A549 (cell line): ENCODE results near the gene CLEC1A. TPM values are rescaled to one million over a fixed set of nuclear protein-coding genes. Genes with fewer than 3 reads are reported as not detected.

Source experiments
- ATAC-seq, 2 experiments: fragments of 200-7000 bp in 1 of 2; fragments of >200 bp in 1 of 2; cut with Nextera tagmentation in 1 of 2; cut with Tn5 transposase in 1 of 2; 3 replicates each; pipeline versions ENCODE4 v1.8.0 to v1.9.1; 2018 to 2020; ENCODE audit warnings: mild to moderate bottlenecking in 1 of 2, moderate library complexity in 1 of 2
- CTCF ChIA-PET: fragments of 300-600 bp; sonication (Branson Sonifier 250); formaldehyde crosslinking; extraction: SDS; loops from one replicate; lab custom pipeline; 2021; ENCODE audit warnings: antibody characterized with exemption, inconsistent platforms; lab: Yijun Ruan, JAX
- POLR2A ChIA-PET: fragments of 350-600 bp; formaldehyde crosslinking; extraction: SDS; loops from one replicate; lab custom pipeline; 2021; ENCODE audit warnings: antibody characterized with exemption, inconsistent platforms; lab: Yijun Ruan, JAX
- DNase-seq, 2 experiments: peaks; one replicate each; pipeline versions ENCODE4 v3.0.0 to v3.0.0-alpha.2; 2011 to 2016; ENCODE audit warnings: low read depth in 1 of 2, low spot score in 1 of 2
- FAIRE-seq: peaks from 2 replicates; lab custom pipeline; 2011; peaks lifted over from hg19 to GRCh38; lab: Jason Lieb, UNC
- H3K27ac ChIP-seq, 2 experiments: fragments of >200 bp; sonication (Bioruptor Twin); formaldehyde crosslinking; 3 replicates each; pipeline ENCODE4 v1.5.1; 2016 to 2017
- H3K4me1 ChIP-seq: fragments of >200 bp; sonication (Bioruptor Twin); formaldehyde crosslinking; 3 replicates; pipeline ENCODE4 v1.6.1; 2016
- H3K4me2 ChIP-seq: fragments of >200 bp; sonication (Bioruptor Twin); formaldehyde crosslinking; 3 replicates; pipeline ENCODE4 v1.6.1; 2016
- H3K4me3 ChIP-seq: fragments of >200 bp; sonication (Bioruptor Twin); formaldehyde crosslinking; 3 replicates; pipeline ENCODE4 v1.5.1; 2016
- H3K9me3 ChIP-seq: fragments of >200 bp; sonication (Bioruptor Twin); formaldehyde crosslinking; 3 replicates; pipeline ENCODE4 v1.6.1; 2016
- EHF ChIP-seq: fragments of 250-450 bp; sonication (Bioruptor Pico); IDR thresholded peaks from 2 replicates; pipeline ENCODE4 v1.5.0; 2020; ENCODE audit warnings: mild to moderate bottlenecking
- EHMT2 ChIP-seq: fragments of 200-600 bp; sonication (generic); IDR thresholded peaks from 2 replicates; pipeline ENCODE4 v1.6.1; 2016; ENCODE audit warnings: antibody characterized with exemption, low read depth, mild to moderate bottlenecking, moderate library complexity
- EP300 ChIP-seq, 2 experiments: fragments of >200 bp; sonication (Bioruptor Twin); formaldehyde crosslinking; IDR thresholded peaks; 2 replicates in 1 of 2; 3 replicates in 1 of 2; pipeline ENCODE4 v1.6.1; 2016 to 2017
- FOXS1 ChIP-seq: fragments of 250-450 bp; sonication (Bioruptor Pico); IDR thresholded peaks from 2 replicates; pipeline ENCODE4 v1.5.0; 2020; ENCODE audit warnings: mild to moderate bottlenecking, moderate library complexity
- HDAC2 ChIP-seq: fragments of 200-600 bp; sonication (generic); IDR thresholded peaks from 2 replicates; pipeline ENCODE4 v1.6.1; 2016
- HOXB13 ChIP-seq: fragments of 250-450 bp; sonication (Bioruptor Pico); IDR thresholded peaks from 2 replicates; pipeline ENCODE4 v1.5.0; 2020; ENCODE audit warnings: low read depth, mild to moderate bottlenecking, moderate library complexity
- HOXB5 ChIP-seq: fragments of 250-450 bp; sonication (Bioruptor Pico); IDR thresholded peaks from 2 replicates; pipeline ENCODE4 v1.5.0; 2020; ENCODE audit warnings: mild to moderate bottlenecking, moderate library complexity
- JUNB ChIP-seq: fragments of >200 bp; sonication (Bioruptor Twin); formaldehyde crosslinking; IDR thresholded peaks from 2 replicates; pipeline ENCODE4 v1.6.1; 2016
- KDM5A ChIP-seq: fragments of 200-600 bp; sonication (generic); IDR thresholded peaks from 2 replicates; pipeline ENCODE4 v1.6.1; 2016; ENCODE audit warnings: antibody characterized with exemption, mild to moderate bottlenecking
- MAZ ChIP-seq: fragments of 150-350 bp; IDR thresholded peaks from 2 replicates; pipeline ENCODE4 v1.6.1; 2014; ENCODE audit warnings: antibody characterized with exemption, low read depth, low read length, borderline replicate concordance
- POLR2AphosphoS2 ChIP-seq: conservative IDR thresholded peaks from 2 replicates; pipeline ENCODE4 v1.6.1; 2012; ENCODE audit warnings: low read length, improper control_type of control experiment, inconsistent platforms
- RAD21 ChIP-seq, 2 experiments: fragments of >200 bp in 1 of 2; sonication (Bioruptor Twin) in 1 of 2; formaldehyde crosslinking in 1 of 2; IDR thresholded peaks in 1 of 2; conservative IDR thresholded peaks in 1 of 2; 2 replicates in 1 of 2; 3 replicates in 1 of 2; pipeline ENCODE4 v1.6.1; 2012 to 2018; ENCODE audit warnings: inconsistent platforms in 1 of 2
- RARB ChIP-seq: fragments of 250-450 bp; sonication (Bioruptor Pico); IDR thresholded peaks from 2 replicates; pipeline ENCODE4 v1.8.0; 2021; ENCODE audit warnings: mild to moderate bottlenecking, moderate library complexity
- SMC3 ChIP-seq: fragments of >200 bp; sonication (Bioruptor Twin); formaldehyde crosslinking; IDR thresholded peaks from 3 replicates; pipeline ENCODE4 v1.6.1; 2018; ENCODE audit warnings: inconsistent platforms
- TFCP2L1 ChIP-seq: fragments of 250-450 bp; sonication (Bioruptor Pico); IDR thresholded peaks from 2 replicates; pipeline ENCODE4 v1.5.0; 2021; ENCODE audit warnings: mild to moderate bottlenecking
- ZC3H11A ChIP-seq: fragments of 450-650 bp; IDR thresholded peaks from 2 replicates; pipeline ENCODE4 v1.6.1; 2014; ENCODE audit warnings: antibody characterized with exemption, mild to moderate bottlenecking
- WGBS: methylation state at CpG from one replicate; pipeline ENCODE4 v1.1.6; 2017; ENCODE audit errors: missing lambda C conversion rate; 5-methylcytosine and 5-hydroxymethylcytosine counted together
- polyA plus RNA-seq, 4 experiments: library from polyadenylated mRNA; depleted of rRNA in 3 of 4; stranded (reverse); fragments of >200 nt; fragmentation: RNase III in 1 of 4; extraction: RNeasy Plus Mini Kit Qiagen cat#74134 plus additional on column Dnase treatment in 1 of 4; gene quantifications; 2 replicates in 3 of 4; 3 replicates in 1 of 4; pipeline ENCODE4 v1.2.3, GENCODE V29; 2011 to 2017
- TF ChIP-seq, protein P1 (sequence below): fragments of 250-450 bp; sonication (Bioruptor Pico); IDR thresholded peaks from 2 replicates; pipeline ENCODE4 v1.5.0; 2020; ENCODE audit warnings: low read depth, mild to moderate bottlenecking, moderate library complexity
- TF ChIP-seq, protein P2 (sequence below): fragments of 200-600 bp; sonication (generic); IDR thresholded peaks from 2 replicates; pipeline ENCODE4 v1.6.1; 2016; ENCODE audit warnings: antibody characterized with exemption, mild to moderate bottlenecking, moderate library complexity
- TF ChIP-seq, protein P3 (sequence below): fragments of 450-650 bp; IDR thresholded peaks from 2 replicates; pipeline ENCODE4 v1.6.1; 2014; ENCODE audit warnings: antibody characterized with exemption

The CLEC1A gene
- polyA plus RNA-seq, 2 of the 4 experiments (the other 2 are of a cell fraction) = 0.06 TPM; not detected in 1

DNA sequence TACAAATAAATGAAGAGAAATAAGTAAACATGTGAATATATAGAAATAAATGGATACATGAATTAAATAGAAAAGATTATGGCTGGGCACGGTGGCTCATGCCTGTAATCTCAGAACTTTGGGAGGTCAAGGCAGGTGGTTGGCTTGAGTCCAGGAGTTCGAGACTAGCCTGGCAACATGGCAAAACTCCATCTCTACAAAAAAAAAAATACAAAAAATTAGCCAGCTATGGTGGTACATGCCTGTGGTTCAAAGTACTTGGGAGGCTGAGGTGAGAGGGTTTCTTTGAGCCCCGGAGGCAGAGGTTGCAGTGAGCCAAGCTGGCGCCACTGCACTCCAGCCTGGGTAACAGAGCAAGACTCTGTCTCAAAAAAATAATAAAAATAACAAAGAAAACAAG lies 36.3 kb upstream of the CLEC1A start:
- Histone ChIP-seq H3K4me1 (peaks cover 10% of the 10 kb centered on the region; the same call in 2 of the 3 replicates), H3K9me3 (no peaks in the 10 kb centered on the region), H3K27ac (no peak overlapping the region), H3K4me2 (no peak overlapping the region)
- FAIRE-seq = no peak
- no peak for TF ChIP-seq ZC3H11A
- no peak for TF ChIP-seq EP300 (IDR thresholded peaks at IDR 0.05)
- TF ChIP-seq, protein P1, sequence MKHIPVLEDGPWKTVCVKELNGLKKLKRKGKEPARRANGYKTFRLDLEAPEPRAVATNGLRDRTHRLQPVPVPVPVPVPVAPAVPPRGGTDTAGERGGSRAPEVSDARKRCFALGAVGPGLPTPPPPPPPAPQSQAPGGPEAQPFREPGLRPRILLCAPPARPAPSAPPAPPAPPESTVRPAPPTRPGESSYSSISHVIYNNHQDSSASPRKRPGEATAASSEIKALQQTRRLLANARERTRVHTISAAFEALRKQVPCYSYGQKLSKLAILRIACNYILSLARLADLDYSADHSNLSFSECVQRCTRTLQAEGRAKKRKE = no peak
- TF ChIP-seq POLR2AphosphoS2 = no peak
- no peak for TF ChIP-seq RAD21 (conservative IDR thresholded peaks at IDR 0.05 in 1 of 2, IDR thresholded peaks at IDR 0.05 in 1 of 2)
- TF ChIP-seq TFCP2L1 = no peak
- no peak for TF ChIP-seq KDM5A
- TF ChIP-seq HDAC2 = no peak
- TF ChIP-seq EHF (CRISPR knock-in tag) = no peak
- TF ChIP-seq, all 56 proteins: peak for 0
- ChIA-PET POLR2A (no interaction called here), CTCF (interaction anchor here (0.9 to 1.6 kb wide), 3 partner anchors 10 to 384 kb away, joined by 3 to 6 read pairs (median 5); no protein-coding TSS in a partner anchor)
- ATAC-seq = no peak
- H3K4me3 ChIP-seq = no peak overlapping the region
- DNase-seq = no peak
- 67% methylated on average over 4 of the region's 4 CpGs for WGBS

DNA sequence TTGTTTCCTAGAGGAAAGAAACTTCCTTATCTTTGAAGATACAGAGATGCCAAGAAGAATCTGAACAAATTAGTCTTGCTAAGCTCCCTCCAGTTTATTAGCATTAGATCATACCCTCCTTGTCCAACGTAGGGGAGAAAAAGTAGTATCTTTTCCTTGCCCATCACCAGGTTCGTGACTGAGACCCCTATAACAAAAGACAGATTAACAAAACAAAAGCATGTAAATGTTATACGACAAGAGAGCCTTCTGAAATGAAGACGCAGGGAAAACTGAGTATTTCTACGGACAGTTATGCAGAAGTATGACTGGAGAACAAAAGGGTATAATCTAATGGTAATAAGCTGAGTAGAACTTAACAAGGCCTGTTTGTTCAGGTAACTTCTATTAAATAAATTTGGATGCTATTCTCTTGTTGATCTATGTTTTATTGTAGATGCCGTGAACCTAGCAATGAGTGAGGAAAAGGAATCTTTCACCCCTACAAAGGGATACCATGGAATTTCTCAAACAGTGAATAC lies 34.1 kb upstream of the CLEC1A start:
- no peaks in the 10 kb centered on the region for H3K9me3 ChIP-seq
- ChIA-PET POLR2A (no interaction called here), CTCF (interaction anchor here (1.0 to 1.4 kb wide), 3 partner anchors 20 to 382 kb away, joined by 3 to 5 read pairs (median 3); no protein-coding TSS in a partner anchor)
- DNase-seq (no peak), FAIRE-seq (no peak), ATAC-seq (no peak)
- peak overlapping the region in 1 of 2 experiments; percentile 73; a peak in 3 of 6 replicates for H3K27ac ChIP-seq
- no peak overlapping the region for H3K4me3 ChIP-seq
- TF ChIP-seq FOXS1 (CRISPR knock-in tag) = no peak
- TF ChIP-seq, protein P2, sequence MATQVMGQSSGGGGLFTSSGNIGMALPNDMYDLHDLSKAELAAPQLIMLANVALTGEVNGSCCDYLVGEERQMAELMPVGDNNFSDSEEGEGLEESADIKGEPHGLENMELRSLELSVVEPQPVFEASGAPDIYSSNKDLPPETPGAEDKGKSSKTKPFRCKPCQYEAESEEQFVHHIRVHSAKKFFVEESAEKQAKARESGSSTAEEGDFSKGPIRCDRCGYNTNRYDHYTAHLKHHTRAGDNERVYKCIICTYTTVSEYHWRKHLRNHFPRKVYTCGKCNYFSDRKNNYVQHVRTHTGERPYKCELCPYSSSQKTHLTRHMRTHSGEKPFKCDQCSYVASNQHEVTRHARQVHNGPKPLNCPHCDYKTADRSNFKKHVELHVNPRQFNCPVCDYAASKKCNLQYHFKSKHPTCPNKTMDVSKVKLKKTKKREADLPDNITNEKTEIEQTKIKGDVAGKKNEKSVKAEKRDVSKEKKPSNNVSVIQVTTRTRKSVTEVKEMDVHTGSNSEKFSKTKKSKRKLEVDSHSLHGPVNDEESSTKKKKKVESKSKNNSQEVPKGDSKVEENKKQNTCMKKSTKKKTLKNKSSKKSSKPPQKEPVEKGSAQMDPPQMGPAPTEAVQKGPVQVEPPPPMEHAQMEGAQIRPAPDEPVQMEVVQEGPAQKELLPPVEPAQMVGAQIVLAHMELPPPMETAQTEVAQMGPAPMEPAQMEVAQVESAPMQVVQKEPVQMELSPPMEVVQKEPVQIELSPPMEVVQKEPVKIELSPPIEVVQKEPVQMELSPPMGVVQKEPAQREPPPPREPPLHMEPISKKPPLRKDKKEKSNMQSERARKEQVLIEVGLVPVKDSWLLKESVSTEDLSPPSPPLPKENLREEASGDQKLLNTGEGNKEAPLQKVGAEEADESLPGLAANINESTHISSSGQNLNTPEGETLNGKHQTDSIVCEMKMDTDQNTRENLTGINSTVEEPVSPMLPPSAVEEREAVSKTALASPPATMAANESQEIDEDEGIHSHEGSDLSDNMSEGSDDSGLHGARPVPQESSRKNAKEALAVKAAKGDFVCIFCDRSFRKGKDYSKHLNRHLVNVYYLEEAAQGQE = no peak
- no peak for TF ChIP-seq RARB
- TF ChIP-seq EHMT2 = no peak
- TF ChIP-seq SMC3 = no peak
- TF ChIP-seq MAZ = no peak
- TF ChIP-seq, protein P3, sequence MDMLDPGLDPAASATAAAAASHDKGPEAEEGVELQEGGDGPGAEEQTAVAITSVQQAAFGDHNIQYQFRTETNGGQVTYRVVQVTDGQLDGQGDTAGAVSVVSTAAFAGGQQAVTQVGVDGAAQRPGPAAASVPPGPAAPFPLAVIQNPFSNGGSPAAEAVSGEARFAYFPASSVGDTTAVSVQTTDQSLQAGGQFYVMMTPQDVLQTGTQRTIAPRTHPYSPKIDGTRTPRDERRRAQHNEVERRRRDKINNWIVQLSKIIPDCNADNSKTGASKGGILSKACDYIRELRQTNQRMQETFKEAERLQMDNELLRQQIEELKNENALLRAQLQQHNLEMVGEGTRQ = no peak
- no peak for TF ChIP-seq JUNB
- no peak for TF ChIP-seq HOXB13
- no peak for TF ChIP-seq HOXB5 (CRISPR knock-in tag)
- H3K4me2 ChIP-seq = no peak overlapping the region
- H3K4me1 ChIP-seq = peaks cover 10% of the 10 kb centered on the region; the same call in 2 of the 3 replicates
- 80% methylated on average over 6 of the region's 6 CpGs for WGBS
